ENCODE data around the gene ATP10A.

ATP10A gene

DNA sequence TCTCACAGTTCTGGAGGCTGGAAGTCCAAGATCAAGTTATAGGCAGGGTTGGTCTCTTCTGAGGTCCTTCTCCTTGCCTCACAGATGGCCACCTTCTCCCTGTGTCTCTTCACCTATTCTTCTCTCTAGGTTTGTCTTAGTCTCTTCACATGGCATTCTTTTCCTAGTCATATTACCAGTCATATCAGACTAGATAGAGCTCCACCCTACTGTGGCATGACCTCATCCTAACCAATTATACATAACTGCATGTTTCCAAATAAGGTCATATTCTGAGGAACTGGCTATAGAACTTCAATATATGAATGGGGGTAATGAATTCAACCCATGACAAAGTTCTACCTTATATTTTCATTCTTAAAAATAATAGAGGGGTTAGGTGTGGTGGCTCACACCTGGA is 227.9 kb downstream of the ATP10A start:
- no peak for DNase-seq

DNA sequence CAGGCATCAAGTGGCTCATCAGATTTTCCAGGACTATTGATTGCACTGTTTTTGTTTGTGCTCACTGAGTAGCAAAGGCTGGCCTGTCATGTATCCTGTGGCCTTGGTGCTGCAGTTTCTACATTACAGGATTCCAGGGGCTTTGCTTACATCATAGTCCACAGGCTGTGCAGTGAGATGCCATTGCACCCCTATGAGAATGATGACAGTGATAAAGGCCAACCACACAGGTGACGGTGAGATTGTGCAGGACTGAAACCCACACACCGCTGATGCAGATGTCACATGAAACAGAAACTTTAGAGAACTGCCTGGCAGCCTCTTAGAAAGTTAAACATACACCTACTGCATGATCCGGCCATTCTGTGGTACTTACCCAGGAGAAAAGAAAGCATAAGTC is 229.3 kb downstream of the ATP10A start:
- DNase-seq = no peak

DNA sequence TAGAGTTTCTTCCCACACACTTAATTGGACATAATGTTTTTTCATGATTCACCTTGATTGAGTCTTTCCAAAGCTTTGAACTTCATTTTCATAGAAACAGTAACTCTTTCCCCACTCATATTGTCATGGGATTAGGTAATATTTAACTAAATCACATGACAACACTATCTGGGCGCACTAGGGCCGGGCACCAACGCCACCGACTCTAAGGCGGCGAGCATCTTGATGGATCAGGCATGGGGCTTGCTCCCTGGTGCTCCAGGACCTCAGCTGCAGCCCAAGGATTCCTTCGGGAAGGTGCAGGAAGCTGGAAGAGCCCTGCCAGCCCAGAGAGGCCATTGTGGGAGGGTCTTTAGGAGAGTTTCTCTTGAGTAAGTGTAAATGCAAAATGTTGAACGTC is 231.2 kb downstream of the ATP10A start:
- DNase-seq = no peak
